ENCODE measurements around the gene PDCL2. TPM values are rescaled to one million over a fixed set of nuclear protein-coding genes. Genes with fewer than 3 reads are reported as not detected.

Gene PDCL2
- total and polyA plus RNA-seq, 2 of the 13 experiments (the other 11 are each of a cell fraction or from before 2014, with no cell fraction given), result not detected

DNA sequence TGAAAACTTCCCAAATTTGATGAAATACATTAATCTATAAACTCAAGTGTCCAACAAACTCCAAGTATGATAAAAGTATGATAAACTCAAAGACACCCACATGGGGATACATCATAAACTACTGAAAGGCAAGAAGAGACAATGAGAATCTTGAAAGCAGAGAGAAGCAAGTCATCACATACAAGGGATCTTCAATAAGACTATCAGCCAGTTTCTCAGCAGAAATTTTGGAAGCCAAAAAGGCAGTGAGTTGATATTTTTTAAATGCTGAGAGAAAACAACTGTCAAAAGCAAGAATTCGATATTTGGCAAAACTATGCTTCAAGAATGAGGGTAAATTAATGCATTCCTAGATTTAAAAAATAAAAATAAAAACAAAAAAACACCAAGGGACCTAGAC lies 16.5 kb downstream of the PDCL2 start:
- CTCF ChIA-PET (ENCODE audit: low intra/inter-chr PET ratio, low total read pairs), result no interaction called here
- WGBS (ENCODE audit: low lambda C conversion rate), result 2% methylated on average over 1 of the region's 1 CpG
- no TSS peak for BruUV-seq (replicated peaks)

DNA sequence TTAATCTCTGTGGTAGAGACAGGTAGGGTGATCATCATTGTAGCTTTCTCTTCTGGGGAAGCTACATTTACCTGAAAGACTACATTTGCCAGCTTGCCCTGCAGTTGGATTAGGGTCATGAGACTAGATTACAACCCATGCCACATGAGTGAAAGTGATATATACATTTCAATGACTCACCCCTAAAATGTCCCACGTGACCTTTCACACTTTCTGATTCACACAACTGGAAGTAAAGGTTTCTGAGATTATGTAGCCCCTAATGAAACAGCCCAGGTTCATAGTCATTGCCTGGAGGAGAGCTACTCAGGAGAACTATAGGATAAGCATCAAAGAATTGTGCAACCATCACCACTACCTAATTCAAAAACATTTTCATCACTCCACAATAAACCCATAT lies 17.8 kb downstream of the PDCL2 start:
- no peaks in the 10 kb centered on the region for H3K36me3 ChIP-seq (replicated peaks in 1 of 2; ENCODE audit: control insufficient read depth in 1 of 2, insufficient read depth in 2 of 2, low read length in 2 of 2)
- no peak overlapping the region for H2AFZ ChIP-seq (ENCODE audit: low read length)
- WGBS (ENCODE audit: low lambda C conversion rate), result 0% methylated on average over 1 of the region's 1 CpG
- no peak overlapping the region for H3K27ac ChIP-seq (ENCODE audit: extremely low read length, insufficient read depth, low read length)
- no peak overlapping the region for H3K9ac ChIP-seq (ENCODE audit: insufficient read depth, low read depth, low read length)
- H3K79me2 ChIP-seq (ENCODE audit: insufficient read depth, low read length), result no peaks in the 10 kb centered on the region
- no peak for DNase-seq (ENCODE audit: low spot score)
- H3K4me1 ChIP-seq (ENCODE audit: insufficient read depth, low read length), result peaks cover under 1% of the 10 kb centered on the region; the same call in 1 of the 2 replicates
- no peaks in the 10 kb centered on the region for H4K20me1 ChIP-seq (ENCODE audit: insufficient read depth, low read length)
- BruUV-seq (replicated peaks), result no TSS peak
- H3K9me3 ChIP-seq (ENCODE audit: low read length), result peaks cover 11% of the 10 kb centered on the region
- intact Hi-C loops (cut with micrococcal nuclease; ENCODE audit: unreplicated experiment) (no loop called here), in situ Hi-C loops (cut with HindIII; ENCODE audit: extremely low pct_ligation_motif_present, low pct_unique_long_range_greater_than_20kb) (no loop called here)
- H3K27me3 ChIP-seq (ENCODE audit: control insufficient read depth in 1 of 2, insufficient read depth in 2 of 2, low read length in 2 of 2), result peaks cover 0 to 3% of the 10 kb centered on the region in 2 experiments; a peak in 1 of 5 replicates
- FAIRE-seq, result no peak
- CTCF ChIA-PET (ENCODE audit: low intra/inter-chr PET ratio, low total read pairs), result no interaction called here
- TF ChIP-seq ZSCAN9 (CRISPR knock-in tag; IDR thresholded peaks at IDR 0.05; ENCODE audit: borderline replicate concordance) (no peak), CCAR2 (optimal IDR thresholded peaks at IDR 0.05; ENCODE audit: low read depth, low read length) (no peak)
- TF ChIP-seq, protein P1, sequence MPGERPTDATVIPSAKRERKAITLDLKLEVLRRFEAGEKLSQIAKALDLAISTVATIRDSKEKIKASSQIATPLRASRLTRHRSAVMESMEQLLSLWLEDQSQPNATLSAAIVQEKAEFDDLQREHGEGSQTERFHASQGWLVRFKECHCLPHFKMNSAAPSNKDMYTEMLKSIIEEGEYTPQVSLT (CRISPR knock-in tag; IDR thresholded peaks at IDR 0.05; ENCODE audit: borderline replicate concordance, low read depth), result no peak
- no peak for ATAC-seq
- POLR2A ChIA-PET, result no interaction called here
- H3K4me2 ChIP-seq (ENCODE audit: low read depth, low read length), result no peak overlapping the region
- H3K4me3 ChIP-seq (replicated peaks in 1 of 3; ENCODE audit: insufficient read depth in 1 of 3, low read depth in 2 of 3, low read length in 3 of 3), result no peak overlapping the region

More for the DNA sequence above, 16.5 kb downstream of the PDCL2 start:
- in situ Hi-C loops (cut with HindIII; ENCODE audit: extremely low pct_ligation_motif_present, low pct_unique_long_range_greater_than_20kb) (no loop called here), intact Hi-C loops (cut with micrococcal nuclease; ENCODE audit: unreplicated experiment) (no loop called here)
- no peak for FAIRE-seq
- no peaks in the 10 kb centered on the region for H3K4me1 ChIP-seq (ENCODE audit: insufficient read depth, low read length)
- no peak overlapping the region for H3K4me3 ChIP-seq (replicated peaks in 1 of 3; ENCODE audit: insufficient read depth in 1 of 3, low read depth in 2 of 3, low read length in 3 of 3)
- peaks cover 11% of the 10 kb centered on the region for H3K9me3 ChIP-seq (ENCODE audit: low read length)
- POLR2A ChIA-PET, result no interaction called here
- no peak for DNase-seq (ENCODE audit: low spot score)
- no peak overlapping the region for H3K9ac ChIP-seq (ENCODE audit: insufficient read depth, low read depth, low read length)
- no peak for ATAC-seq
- H3K79me2 ChIP-seq (ENCODE audit: insufficient read depth, low read length), result no peaks in the 10 kb centered on the region
- peaks cover 0 to 3% of the 10 kb centered on the region in 2 experiments; a peak in 1 of 5 replicates for H3K27me3 ChIP-seq (ENCODE audit: control insufficient read depth in 1 of 2, insufficient read depth in 2 of 2, low read length in 2 of 2)
- no peak for TF ChIP-seq BCL6 (CRISPR knock-in tag; IDR thresholded peaks at IDR 0.05)
- TF ChIP-seq, protein P2, sequence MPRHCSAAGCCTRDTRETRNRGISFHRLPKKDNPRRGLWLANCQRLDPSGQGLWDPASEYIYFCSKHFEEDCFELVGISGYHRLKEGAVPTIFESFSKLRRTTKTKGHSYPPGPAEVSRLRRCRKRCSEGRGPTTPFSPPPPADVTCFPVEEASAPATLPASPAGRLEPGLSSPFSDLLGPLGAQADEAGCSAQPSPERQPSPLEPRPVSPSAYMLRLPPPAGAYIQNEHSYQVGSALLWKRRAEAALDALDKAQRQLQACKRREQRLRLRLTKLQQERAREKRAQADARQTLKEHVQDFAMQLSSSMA (CRISPR knock-in tag; IDR thresholded peaks at IDR 0.05), result no peak
- no peak for TF ChIP-seq RFXAP (CRISPR knock-in tag; IDR thresholded peaks at IDR 0.05; ENCODE audit: borderline replicate concordance)
- no peak for TF ChIP-seq HHEX (CRISPR knock-in tag; IDR thresholded peaks at IDR 0.05)
- no peak for TF ChIP-seq ZNF781 (CRISPR knock-in tag; IDR thresholded peaks at IDR 0.05; ENCODE audit: borderline replicate concordance, not compliant biosample characterization)
- no peak for TF ChIP-seq ZNF672 (CRISPR knock-in tag; IDR thresholded peaks at IDR 0.05)
- no peak for TF ChIP-seq HNRNPUL1 (IDR thresholded peaks at IDR 0.05; ENCODE audit: low read depth, low read length)
- TF ChIP-seq, protein P3, sequence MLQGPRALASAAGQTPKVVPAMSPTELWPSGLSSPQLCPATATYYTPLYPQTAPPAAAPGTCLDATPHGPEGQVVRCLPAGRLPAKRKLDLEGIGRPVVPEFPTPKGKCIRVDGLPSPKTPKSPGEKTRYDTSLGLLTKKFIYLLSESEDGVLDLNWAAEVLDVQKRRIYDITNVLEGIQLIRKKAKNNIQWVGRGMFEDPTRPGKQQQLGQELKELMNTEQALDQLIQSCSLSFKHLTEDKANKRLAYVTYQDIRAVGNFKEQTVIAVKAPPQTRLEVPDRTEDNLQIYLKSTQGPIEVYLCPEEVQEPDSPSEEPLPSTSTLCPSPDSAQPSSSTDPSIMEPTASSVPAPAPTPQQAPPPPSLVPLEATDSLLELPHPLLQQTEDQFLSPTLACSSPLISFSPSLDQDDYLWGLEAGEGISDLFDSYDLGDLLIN (CRISPR knock-in tag; IDR thresholded peaks at IDR 0.05; ENCODE audit: borderline replicate concordance), result no peak
- TF ChIP-seq, protein P4, sequence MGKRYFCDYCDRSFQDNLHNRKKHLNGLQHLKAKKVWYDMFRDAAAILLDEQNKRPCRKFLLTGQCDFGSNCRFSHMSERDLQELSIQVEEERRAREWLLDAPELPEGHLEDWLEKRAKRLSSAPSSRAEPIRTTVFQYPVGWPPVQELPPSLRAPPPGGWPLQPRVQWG (CRISPR knock-in tag; IDR thresholded peaks at IDR 0.05; ENCODE audit: borderline replicate concordance, low read depth), result no peak
- no peaks in the 10 kb centered on the region for H3K36me3 ChIP-seq (replicated peaks in 1 of 2; ENCODE audit: control insufficient read depth in 1 of 2, insufficient read depth in 2 of 2, low read length in 2 of 2)
- no peak overlapping the region for H3K4me2 ChIP-seq (ENCODE audit: low read depth, low read length)
- H2AFZ ChIP-seq (ENCODE audit: low read length), result no peak overlapping the region
- H3K27ac ChIP-seq (ENCODE audit: extremely low read length, insufficient read depth, low read length), result no peak overlapping the region
- H4K20me1 ChIP-seq (ENCODE audit: insufficient read depth, low read length), result no peaks in the 10 kb centered on the region
